GM23338 (cell line): ENCODE measurements around the gene BSPH1. TPM values are rescaled to one million over a fixed set of nuclear protein-coding genes. Genes with fewer than 3 reads are reported as not detected.

ENCODE experiments used
- ATAC-seq: fragments of 200-7000 bp; cut with Tn5 transposase; 3 replicates; pipeline ENCODE4 v1.9.1; 2020
- DNase-seq: peaks from one replicate; pipeline ENCODE4 v3.0.0-alpha.2; 2015; ENCODE audit warnings: low spot score
- H2AFZ ChIP-seq: fragments of 200-600 bp; sonication (generic); 2 replicates; pipeline ENCODE4 v1.8.0; 2016; ENCODE audit warnings: antibody characterized with exemption, mild to moderate bottlenecking, moderate library complexity
- H3F3A ChIP-seq: fragments of 200-600 bp; sonication (generic); replicated peaks from 2 replicates; pipeline ENCODE4 v1.8.0; 2017; ENCODE audit warnings: antibody characterized with exemption, mixed run types, low read depth
- H3K27ac ChIP-seq: fragments of 200-600 bp; sonication (generic); 2 replicates; pipeline ENCODE4 v1.6.1; 2016; ENCODE audit warnings: low read depth
- H3K27me3 ChIP-seq: fragments of 200-600 bp; sonication (generic); 2 replicates; pipeline ENCODE4 v1.8.0; 2016; ENCODE audit warnings: mild to moderate bottlenecking, mixed run types, moderate library complexity; ENCODE audit not compliant: insufficient read depth
- H3K36me3 ChIP-seq: fragments of 200-600 bp; sonication (generic); 2 replicates; pipeline ENCODE4 v1.8.0; 2016; ENCODE audit warnings: mild to moderate bottlenecking; ENCODE audit not compliant: insufficient read depth
- H3K4me1 ChIP-seq: fragments of 200-600 bp; sonication (generic); 2 replicates; pipeline ENCODE4 v1.8.0; 2016; ENCODE audit warnings: mild to moderate bottlenecking, moderate library complexity; ENCODE audit not compliant: insufficient read depth
- H3K4me2 ChIP-seq: fragments of 200-600 bp; sonication (generic); 2 replicates; pipeline ENCODE4 v1.7.1; 2017; ENCODE audit warnings: mixed run types
- H3K4me3 ChIP-seq: fragments of 200-600 bp; sonication (generic); 2 replicates; pipeline ENCODE4 v1.6.1; 2016; ENCODE audit warnings: mixed run types
- H3K79me2 ChIP-seq: fragments of 200-600 bp; sonication (generic); replicated peaks from 2 replicates; pipeline ENCODE4 v1.8.0; 2017; ENCODE audit warnings: mild to moderate bottlenecking; ENCODE audit not compliant: insufficient read depth
- H3K9me2 ChIP-seq: fragments of 200-600 bp; sonication (generic); 2 replicates; pipeline ENCODE4 v1.8.0; 2017; ENCODE audit not compliant: insufficient read depth
- H4K20me1 ChIP-seq: fragments of 200-600 bp; sonication (generic); replicated peaks from 2 replicates; pipeline ENCODE4 v1.8.0; 2017; ENCODE audit warnings: mild to moderate bottlenecking; ENCODE audit not compliant: insufficient read depth
- H3K27ac Mint-ChIP-seq: 2 replicates; pipeline ENCODE4 v1.8.0; 2020; ENCODE audit warnings: inconsistent platforms, mild to moderate bottlenecking, moderate library complexity, mixed read lengths
- H3K27me3 Mint-ChIP-seq: 3 replicates; pipeline ENCODE4 v1.8.0; 2022; ENCODE audit warnings: low read depth, mild to moderate bottlenecking, moderate library complexity, mixed read lengths, inconsistent platforms; ENCODE audit not compliant: insufficient read depth, poor library complexity
- H3K36me3 Mint-ChIP-seq: 3 replicates; pipeline ENCODE4 v1.8.0; 2021; ENCODE audit warnings: low read depth, mild to moderate bottlenecking, inconsistent platforms, moderate library complexity, mixed read lengths
- H3K4me1 Mint-ChIP-seq: 3 replicates; pipeline ENCODE4 v1.8.0; 2020; ENCODE audit warnings: mild to moderate bottlenecking, inconsistent platforms, mixed read lengths
- H3K4me3 Mint-ChIP-seq: 3 replicates; pipeline ENCODE4 v1.8.0; 2021; ENCODE audit warnings: moderate library complexity, mild to moderate bottlenecking, inconsistent platforms, mixed read lengths
- H3K9me3 Mint-ChIP-seq: 3 replicates; pipeline ENCODE4 v1.8.0; 2020; ENCODE audit warnings: moderate library complexity, mild to moderate bottlenecking, inconsistent platforms, mixed read lengths
- CREB1 ChIP-seq: fragments of 250-450 bp; sonication (Bioruptor Pico); IDR thresholded peaks from 2 replicates; pipeline ENCODE4 v1.5.0; 2020; ENCODE audit warnings: low read depth, mild to moderate bottlenecking, moderate library complexity
- EZH2 ChIP-seq: fragments of 200-600 bp; sonication (generic); IDR thresholded peaks from one replicate; pipeline ENCODE4 v1.8.0; 2017; ENCODE audit warnings: antibody characterized with exemption, mild to moderate bottlenecking, low read depth; ENCODE audit not compliant: unreplicated experiment
- EZH2phosphoT487 ChIP-seq: fragments of 200-600 bp; sonication (generic); IDR thresholded peaks from one replicate; pipeline ENCODE4 v1.8.1; 2018; ENCODE audit warnings: antibody characterized with exemption; ENCODE audit not compliant: unreplicated experiment
- JUNB ChIP-seq: IDR thresholded peaks from one replicate; pipeline ENCODE4 v1.6.1; 2016; ENCODE audit warnings: antibody characterized with exemption; ENCODE audit not compliant: unreplicated experiment
- NANOG ChIP-seq: IDR thresholded peaks from 2 replicates; pipeline ENCODE4 v1.6.1; 2016; ENCODE audit warnings: antibody characterized with exemption, borderline replicate concordance
- POLR2AphosphoS5 ChIP-seq: IDR thresholded peaks from 2 replicates; pipeline ENCODE4 v1.6.1; 2016; ENCODE audit warnings: antibody characterized with exemption, low read depth
- STAT1 ChIP-seq: IDR thresholded peaks from one replicate; pipeline ENCODE4 v1.6.1; 2016; ENCODE audit warnings: antibody characterized with exemption; ENCODE audit not compliant: unreplicated experiment
- ZNF114 ChIP-seq: fragments of 250-450 bp; sonication (Bioruptor Pico); IDR thresholded peaks from 2 replicates; pipeline ENCODE4 v1.5.0; 2020; ENCODE audit warnings: mild to moderate bottlenecking, moderate library complexity
- ZNF331 ChIP-seq: fragments of 250-450 bp; sonication (Bioruptor Pico); IDR thresholded peaks from 2 replicates; pipeline ENCODE4 v1.5.0; 2020; ENCODE audit warnings: low read depth, mild to moderate bottlenecking, moderate library complexity
- polyA plus RNA-seq: library from polyadenylated mRNA; unstranded; fragments of >200 nt; fragmentation: Nextera tagmentation; extraction: Ambion mirVana; gene quantifications from 2 replicates; pipeline ENCODE4 v1.2.1, GENCODE V29; 2016
- total RNA-seq: library from RNA; depleted of rRNA; stranded (reverse); fragments of >200 nt; shearing (Covaris generic); gene quantifications from 2 replicates; pipeline ENCODE4 v1.2.3, GENCODE V29; 2014
- TF ChIP-seq, protein P1 (sequence below): fragments of 250-450 bp; sonication (Bioruptor Pico); IDR thresholded peaks from 2 replicates; pipeline ENCODE4 v1.5.0; 2020; ENCODE audit warnings: mild to moderate bottlenecking, moderate library complexity
- TF ChIP-seq, protein P2 (sequence below), 2 experiments: fragments of 200-600 bp in 1 of 2; sonication (generic) in 1 of 2; conservative IDR thresholded peaks; 2 replicates each; pipeline versions ENCODE4 v1.5.1 to v1.6.1; 2016 to 2017; ENCODE audit warnings: antibody characterized with exemption in 2 of 2, low read depth in 2 of 2, mild to moderate bottlenecking in 2 of 2, moderate library complexity in 1 of 2
- TF ChIP-seq, protein P3 (sequence below): IDR thresholded peaks from one replicate; pipeline ENCODE4 v1.6.1; 2018; ENCODE audit warnings: antibody characterized with exemption; ENCODE audit not compliant: unreplicated experiment
- TF ChIP-seq, protein P4 (sequence below): IDR thresholded peaks from 2 replicates; pipeline ENCODE4 v1.6.1; 2016; ENCODE audit warnings: antibody characterized with exemption

The BSPH1 gene
- total and polyA plus RNA-seq, 2 experiments from 2014 or later, result not detected

DNA sequence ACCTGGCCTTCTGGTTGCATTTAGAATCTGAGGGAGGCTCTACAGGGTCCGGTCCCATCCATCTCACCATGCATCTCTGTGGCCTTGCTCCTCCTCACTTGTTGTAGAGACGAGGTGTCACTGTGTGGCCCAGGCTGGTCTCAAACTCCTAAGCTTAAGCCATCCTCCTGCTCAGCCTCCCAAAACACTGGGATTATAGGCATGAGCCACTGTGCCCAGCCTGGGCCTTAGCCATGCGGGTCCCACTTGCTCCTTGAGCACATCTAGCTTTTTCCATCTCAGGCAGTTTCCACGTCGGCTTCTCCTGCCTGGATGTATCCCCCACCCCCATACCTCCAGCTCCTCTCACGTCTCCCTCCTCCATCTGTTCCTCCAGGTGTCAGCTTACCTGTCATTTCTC lies 12.3 kb upstream of the BSPH1 start:
- Histone ChIP-seq H3K4me3 (no peak overlapping the region), H3K27ac (no peak overlapping the region), H3K36me3 (no peaks in the 10 kb centered on the region), H3F3A (no peaks in the 10 kb centered on the region), H4K20me1 (no peaks in the 10 kb centered on the region), H3K4me1 (no peaks in the 10 kb centered on the region), H2AFZ (no peak overlapping the region), H3K9me2 (peaks cover 4% of the 10 kb centered on the region; the same call in 1 of the 2 replicates), H3K4me2 (no peak overlapping the region), H3K79me2 (no peaks in the 10 kb centered on the region), H3K27me3 (no peaks in the 10 kb centered on the region)
- peaks cover 16% of the 10 kb centered on the region; the same call in 2 of the 3 replicates for H3K9me3 Mint-ChIP-seq
- H3K4me3 Mint-ChIP-seq, result no peak overlapping the region
- DNase-seq, result no peak
- no peak overlapping the region for H3K27ac Mint-ChIP-seq
- no peak for ATAC-seq
- H3K36me3 Mint-ChIP-seq, result no peaks in the 10 kb centered on the region
- H3K4me1 Mint-ChIP-seq, result no peaks in the 10 kb centered on the region
- TF ChIP-seq STAT1, result no peak
- no peak for TF ChIP-seq CREB1 (CRISPR knock-in tag)
- TF ChIP-seq, protein P1, sequence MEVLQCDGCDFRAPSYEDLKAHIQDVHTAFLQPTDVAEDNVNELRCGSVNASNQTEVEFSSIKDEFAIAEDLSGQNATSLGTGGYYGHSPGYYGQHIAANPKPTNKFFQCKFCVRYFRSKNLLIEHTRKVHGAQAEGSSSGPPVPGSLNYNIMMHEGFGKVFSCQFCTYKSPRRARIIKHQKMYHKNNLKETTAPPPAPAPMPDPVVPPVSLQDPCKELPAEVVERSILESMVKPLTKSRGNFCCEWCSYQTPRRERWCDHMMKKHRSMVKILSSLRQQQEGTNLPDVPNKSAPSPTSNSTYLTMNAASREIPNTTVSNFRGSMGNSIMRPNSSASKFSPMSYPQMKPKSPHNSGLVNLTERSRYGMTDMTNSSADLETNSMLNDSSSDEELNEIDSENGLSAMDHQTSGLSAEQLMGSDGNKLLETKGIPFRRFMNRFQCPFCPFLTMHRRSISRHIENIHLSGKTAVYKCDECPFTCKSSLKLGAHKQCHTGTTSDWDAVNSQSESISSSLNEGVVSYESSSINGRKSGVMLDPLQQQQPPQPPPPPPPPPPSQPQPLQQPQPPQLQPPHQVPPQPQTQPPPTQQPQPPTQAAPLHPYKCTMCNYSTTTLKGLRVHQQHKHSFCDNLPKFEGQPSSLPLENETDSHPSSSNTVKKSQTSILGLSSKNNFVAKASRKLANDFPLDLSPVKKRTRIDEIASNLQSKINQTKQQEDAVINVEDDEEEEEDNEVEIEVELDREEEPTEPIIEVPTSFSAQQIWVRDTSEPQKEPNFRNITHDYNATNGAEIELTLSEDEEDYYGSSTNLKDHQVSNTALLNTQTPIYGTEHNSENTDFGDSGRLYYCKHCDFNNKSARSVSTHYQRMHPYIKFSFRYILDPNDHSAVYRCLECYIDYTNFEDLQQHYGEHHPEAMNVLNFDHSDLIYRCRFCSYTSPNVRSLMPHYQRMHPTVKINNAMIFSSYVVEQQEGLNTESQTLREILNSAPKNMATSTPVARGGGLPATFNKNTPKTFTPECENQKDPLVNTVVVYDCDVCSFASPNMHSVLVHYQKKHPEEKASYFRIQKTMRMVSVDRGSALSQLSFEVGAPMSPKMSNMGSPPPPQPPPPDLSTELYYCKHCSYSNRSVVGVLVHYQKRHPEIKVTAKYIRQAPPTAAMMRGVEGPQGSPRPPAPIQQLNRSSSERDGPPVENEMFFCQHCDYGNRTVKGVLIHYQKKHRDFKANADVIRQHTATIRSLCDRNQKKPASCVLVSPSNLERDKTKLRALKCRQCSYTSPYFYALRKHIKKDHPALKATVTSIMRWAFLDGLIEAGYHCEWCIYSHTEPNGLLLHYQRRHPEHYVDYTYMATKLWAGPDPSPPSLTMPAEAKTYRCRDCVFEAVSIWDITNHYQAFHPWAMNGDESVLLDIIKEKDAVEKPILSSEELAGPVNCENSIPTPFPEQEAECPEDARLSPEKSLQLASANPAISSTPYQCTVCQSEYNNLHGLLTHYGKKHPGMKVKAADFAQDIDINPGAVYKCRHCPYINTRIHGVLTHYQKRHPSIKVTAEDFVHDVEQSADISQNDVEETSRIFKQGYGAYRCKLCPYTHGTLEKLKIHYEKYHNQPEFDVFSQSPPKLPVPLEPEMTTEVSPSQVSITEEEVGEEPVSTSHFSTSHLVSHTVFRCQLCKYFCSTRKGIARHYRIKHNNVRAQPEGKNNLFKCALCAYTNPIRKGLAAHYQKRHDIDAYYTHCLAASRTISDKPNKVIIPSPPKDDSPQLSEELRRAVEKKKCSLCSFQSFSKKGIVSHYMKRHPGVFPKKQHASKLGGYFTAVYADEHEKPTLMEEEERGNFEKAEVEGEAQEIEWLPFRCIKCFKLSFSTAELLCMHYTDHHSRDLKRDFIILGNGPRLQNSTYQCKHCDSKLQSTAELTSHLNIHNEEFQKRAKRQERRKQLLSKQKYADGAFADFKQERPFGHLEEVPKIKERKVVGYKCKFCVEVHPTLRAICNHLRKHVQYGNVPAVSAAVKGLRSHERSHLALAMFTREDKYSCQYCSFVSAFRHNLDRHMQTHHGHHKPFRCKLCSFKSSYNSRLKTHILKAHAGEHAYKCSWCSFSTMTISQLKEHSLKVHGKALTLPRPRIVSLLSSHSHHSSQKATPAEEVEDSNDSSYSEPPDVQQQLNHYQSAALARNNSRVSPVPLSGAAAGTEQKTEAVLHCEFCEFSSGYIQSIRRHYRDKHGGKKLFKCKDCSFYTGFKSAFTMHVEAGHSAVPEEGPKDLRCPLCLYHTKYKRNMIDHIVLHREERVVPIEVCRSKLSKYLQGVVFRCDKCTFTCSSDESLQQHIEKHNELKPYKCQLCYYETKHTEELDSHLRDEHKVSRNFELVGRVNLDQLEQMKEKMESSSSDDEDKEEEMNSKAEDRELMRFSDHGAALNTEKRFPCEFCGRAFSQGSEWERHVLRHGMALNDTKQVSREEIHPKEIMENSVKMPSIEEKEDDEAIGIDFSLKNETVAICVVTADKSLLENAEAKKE (CRISPR knock-in tag), result no peak
- no peak for TF ChIP-seq EZH2
- no peak for TF ChIP-seq POLR2AphosphoS5
- TF ChIP-seq ZNF114 (CRISPR knock-in tag), result no peak
- no peak for TF ChIP-seq EZH2phosphoT487
- no peak for TF ChIP-seq JUNB
- TF ChIP-seq, protein P2, sequence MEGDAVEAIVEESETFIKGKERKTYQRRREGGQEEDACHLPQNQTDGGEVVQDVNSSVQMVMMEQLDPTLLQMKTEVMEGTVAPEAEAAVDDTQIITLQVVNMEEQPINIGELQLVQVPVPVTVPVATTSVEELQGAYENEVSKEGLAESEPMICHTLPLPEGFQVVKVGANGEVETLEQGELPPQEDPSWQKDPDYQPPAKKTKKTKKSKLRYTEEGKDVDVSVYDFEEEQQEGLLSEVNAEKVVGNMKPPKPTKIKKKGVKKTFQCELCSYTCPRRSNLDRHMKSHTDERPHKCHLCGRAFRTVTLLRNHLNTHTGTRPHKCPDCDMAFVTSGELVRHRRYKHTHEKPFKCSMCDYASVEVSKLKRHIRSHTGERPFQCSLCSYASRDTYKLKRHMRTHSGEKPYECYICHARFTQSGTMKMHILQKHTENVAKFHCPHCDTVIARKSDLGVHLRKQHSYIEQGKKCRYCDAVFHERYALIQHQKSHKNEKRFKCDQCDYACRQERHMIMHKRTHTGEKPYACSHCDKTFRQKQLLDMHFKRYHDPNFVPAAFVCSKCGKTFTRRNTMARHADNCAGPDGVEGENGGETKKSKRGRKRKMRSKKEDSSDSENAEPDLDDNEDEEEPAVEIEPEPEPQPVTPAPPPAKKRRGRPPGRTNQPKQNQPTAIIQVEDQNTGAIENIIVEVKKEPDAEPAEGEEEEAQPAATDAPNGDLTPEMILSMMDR (conservative IDR thresholded peaks at IDR 0.05; ENCODE audit: low read depth in 2 of 2), result no peak
- no peak for TF ChIP-seq ZNF331 (CRISPR knock-in tag)
- no peak for TF ChIP-seq NANOG
- TF ChIP-seq, protein P3, sequence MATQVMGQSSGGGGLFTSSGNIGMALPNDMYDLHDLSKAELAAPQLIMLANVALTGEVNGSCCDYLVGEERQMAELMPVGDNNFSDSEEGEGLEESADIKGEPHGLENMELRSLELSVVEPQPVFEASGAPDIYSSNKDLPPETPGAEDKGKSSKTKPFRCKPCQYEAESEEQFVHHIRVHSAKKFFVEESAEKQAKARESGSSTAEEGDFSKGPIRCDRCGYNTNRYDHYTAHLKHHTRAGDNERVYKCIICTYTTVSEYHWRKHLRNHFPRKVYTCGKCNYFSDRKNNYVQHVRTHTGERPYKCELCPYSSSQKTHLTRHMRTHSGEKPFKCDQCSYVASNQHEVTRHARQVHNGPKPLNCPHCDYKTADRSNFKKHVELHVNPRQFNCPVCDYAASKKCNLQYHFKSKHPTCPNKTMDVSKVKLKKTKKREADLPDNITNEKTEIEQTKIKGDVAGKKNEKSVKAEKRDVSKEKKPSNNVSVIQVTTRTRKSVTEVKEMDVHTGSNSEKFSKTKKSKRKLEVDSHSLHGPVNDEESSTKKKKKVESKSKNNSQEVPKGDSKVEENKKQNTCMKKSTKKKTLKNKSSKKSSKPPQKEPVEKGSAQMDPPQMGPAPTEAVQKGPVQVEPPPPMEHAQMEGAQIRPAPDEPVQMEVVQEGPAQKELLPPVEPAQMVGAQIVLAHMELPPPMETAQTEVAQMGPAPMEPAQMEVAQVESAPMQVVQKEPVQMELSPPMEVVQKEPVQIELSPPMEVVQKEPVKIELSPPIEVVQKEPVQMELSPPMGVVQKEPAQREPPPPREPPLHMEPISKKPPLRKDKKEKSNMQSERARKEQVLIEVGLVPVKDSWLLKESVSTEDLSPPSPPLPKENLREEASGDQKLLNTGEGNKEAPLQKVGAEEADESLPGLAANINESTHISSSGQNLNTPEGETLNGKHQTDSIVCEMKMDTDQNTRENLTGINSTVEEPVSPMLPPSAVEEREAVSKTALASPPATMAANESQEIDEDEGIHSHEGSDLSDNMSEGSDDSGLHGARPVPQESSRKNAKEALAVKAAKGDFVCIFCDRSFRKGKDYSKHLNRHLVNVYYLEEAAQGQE, result no peak
- TF ChIP-seq, protein P4, sequence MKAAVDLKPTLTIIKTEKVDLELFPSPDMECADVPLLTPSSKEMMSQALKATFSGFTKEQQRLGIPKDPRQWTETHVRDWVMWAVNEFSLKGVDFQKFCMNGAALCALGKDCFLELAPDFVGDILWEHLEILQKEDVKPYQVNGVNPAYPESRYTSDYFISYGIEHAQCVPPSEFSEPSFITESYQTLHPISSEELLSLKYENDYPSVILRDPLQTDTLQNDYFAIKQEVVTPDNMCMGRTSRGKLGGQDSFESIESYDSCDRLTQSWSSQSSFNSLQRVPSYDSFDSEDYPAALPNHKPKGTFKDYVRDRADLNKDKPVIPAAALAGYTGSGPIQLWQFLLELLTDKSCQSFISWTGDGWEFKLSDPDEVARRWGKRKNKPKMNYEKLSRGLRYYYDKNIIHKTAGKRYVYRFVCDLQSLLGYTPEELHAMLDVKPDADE, result no peak
- peaks cover 9% of the 10 kb centered on the region for H3K27me3 Mint-ChIP-seq
